ACC112 (cell line): ENCODE data around the gene INKA1.

Source experiments
- H2AFZ ChIP-seq: fragments of 200-600 bp; sonication (generic); one replicate; pipeline ENCODE4 v1.6.0; 2017; ENCODE audit warnings: antibody characterized with exemption, low read length; ENCODE audit not compliant: unreplicated experiment
- H3K27ac ChIP-seq: fragments of 200-600 bp; sonication (generic); 2 replicates; pipeline ENCODE4 v1.5.1; 2014; ENCODE audit warnings: low read depth, mild to moderate bottlenecking, antibody characterized with exemption, low read length, moderate library complexity
- H3K27me3 ChIP-seq: fragments of 200-600 bp; sonication (generic); 2 replicates; pipeline ENCODE4 v1.6.1; 2014; ENCODE audit warnings: mild to moderate bottlenecking, antibody characterized with exemption, low read length, moderate library complexity, mixed read lengths; ENCODE audit not compliant: insufficient read depth
- H3K36me3 ChIP-seq: fragments of 200-600 bp; sonication (generic); 2 replicates; pipeline ENCODE4 v1.6.1; 2016; ENCODE audit warnings: mild to moderate bottlenecking, antibody characterized with exemption, low read length, moderate library complexity, mixed read lengths; ENCODE audit not compliant: insufficient read depth
- H3K4me1 ChIP-seq: fragments of 200-600 bp; sonication (generic); one replicate; pipeline ENCODE4 v1.6.1; 2016; ENCODE audit warnings: low read length, mixed read lengths; ENCODE audit not compliant: insufficient read depth, unreplicated experiment, control insufficient read depth
- H3K4me3 ChIP-seq: fragments of 200-600 bp; sonication (generic); 2 replicates; pipeline ENCODE4 v1.5.1; 2014; ENCODE audit warnings: mild to moderate bottlenecking, low read depth, low read length
- H3K79me2 ChIP-seq: fragments of 200-600 bp; sonication (generic); one replicate; pipeline ENCODE4 v1.6.0; 2016; ENCODE audit warnings: low read length; ENCODE audit not compliant: control insufficient read depth, unreplicated experiment, insufficient read depth

INKA1 gene

DNA sequence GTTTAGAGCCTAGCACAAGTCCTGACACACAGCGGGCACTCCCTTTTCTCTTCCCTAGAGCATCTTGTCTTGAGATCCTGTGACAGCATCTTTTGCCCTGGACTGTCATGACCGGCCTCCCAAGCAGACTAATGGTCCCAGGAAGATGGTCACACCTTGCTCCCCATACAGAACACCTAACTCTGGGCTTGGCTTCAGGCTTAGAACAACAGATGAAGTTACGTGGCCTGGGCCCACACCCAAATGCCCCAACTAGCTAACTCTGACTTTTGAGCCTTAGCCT, 15.9 kb upstream of the INKA1 start:
- Histone ChIP-seq H3K79me2 (peaks cover 38% of the 10 kb centered on the region), H3K27ac (peak overlapping the region; percentile 73), H3K4me1 (peaks cover 11% of the 10 kb centered on the region), H3K27me3 (no peaks in the 10 kb centered on the region), H3K36me3 (no peaks in the 10 kb centered on the region), H2AFZ (peak overlapping the region; percentile 61), H3K4me3 (peak overlapping the region; percentile 86)

DNA sequence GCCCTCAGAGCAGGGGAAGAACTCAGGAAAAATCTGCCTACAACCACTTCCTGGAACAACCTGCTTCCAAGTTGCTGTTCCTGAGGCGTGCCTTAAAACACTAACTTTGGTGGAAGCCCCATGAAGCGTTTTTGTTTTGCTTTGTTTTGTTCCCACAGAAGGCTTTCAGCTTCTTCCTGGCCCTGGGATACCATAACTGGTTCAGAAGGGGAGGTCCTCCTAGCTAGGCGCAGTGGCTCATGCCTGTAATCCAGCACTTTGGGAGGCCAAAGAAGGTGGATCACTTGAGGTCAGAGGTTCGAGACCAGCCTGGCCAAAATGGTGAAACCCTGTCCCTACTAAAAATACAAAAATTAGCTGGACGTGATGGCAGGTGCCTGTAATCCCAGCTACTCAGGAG, 15.5 kb upstream of the INKA1 start:
- Histone ChIP-seq H3K79me2 (peaks cover 34% of the 10 kb centered on the region), H3K27ac (no peak overlapping the region), H3K27me3 (no peaks in the 10 kb centered on the region), H3K4me1 (peaks cover 11% of the 10 kb centered on the region), H3K4me3 (no peak overlapping the region), H3K36me3 (no peaks in the 10 kb centered on the region), H2AFZ (no peak overlapping the region)

DNA sequence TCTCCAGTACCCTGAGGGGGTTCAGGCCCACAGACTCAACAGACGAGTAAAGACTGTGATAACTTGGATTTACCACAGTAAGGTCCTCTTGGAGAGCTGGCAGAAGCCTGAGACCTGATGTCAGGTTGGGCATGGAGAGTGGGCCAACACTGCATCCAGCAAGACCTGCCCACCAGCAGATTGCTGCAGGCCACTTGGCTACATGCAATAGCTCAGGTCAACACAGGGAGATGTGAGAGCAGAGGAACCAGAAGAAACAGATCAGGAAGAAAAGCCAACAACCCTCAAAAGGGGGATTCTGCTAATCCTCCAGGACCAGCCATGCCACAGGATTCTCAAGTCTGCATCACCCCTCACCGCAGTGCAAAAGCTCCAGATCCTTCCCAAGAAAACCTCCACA, 15.0 kb upstream of the INKA1 start:
- Histone ChIP-seq H2AFZ (no peak overlapping the region), H3K27me3 (no peaks in the 10 kb centered on the region), H3K4me3 (no peak overlapping the region), H3K4me1 (peaks cover 11% of the 10 kb centered on the region), H3K36me3 (no peaks in the 10 kb centered on the region), H3K27ac (no peak overlapping the region), H3K79me2 (peaks cover 30% of the 10 kb centered on the region)

- Histone ChIP-seq H3K36me3 (no peaks in the 10 kb centered on the region), H3K4me1 (peaks cover 8% of the 10 kb centered on the region), H2AFZ (no peak overlapping the region), H3K4me3 (no peak overlapping the region), H3K27ac (no peak overlapping the region), H3K79me2 (peaks cover 4% of the 10 kb centered on the region), H3K27me3 (no peaks in the 10 kb centered on the region)
Observed at GRCh38 chr3:49790626-49791411, 12.2 kb upstream of the INKA1 start.

DNA sequence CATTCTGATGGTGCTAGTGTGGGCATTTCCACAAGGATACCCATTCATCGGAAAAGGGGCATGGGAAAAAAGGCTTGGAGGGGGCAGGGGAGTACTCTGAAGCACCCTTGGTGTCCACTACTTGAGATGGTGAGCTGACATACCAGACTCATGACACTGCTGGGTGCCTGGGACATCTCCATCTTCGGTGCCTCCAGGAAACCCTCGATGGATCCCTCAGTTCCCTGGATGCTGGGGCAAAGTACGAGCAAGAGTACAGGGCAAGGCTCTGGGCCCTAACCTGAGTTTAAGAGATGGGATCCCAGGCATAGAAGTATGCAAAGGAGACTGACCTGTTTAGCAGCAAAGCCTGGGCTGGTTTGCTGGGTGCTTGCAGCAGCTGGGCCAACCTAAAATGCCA, 11.5 kb upstream of the INKA1 start:
- Histone ChIP-seq H2AFZ (no peak overlapping the region), H3K4me3 (no peak overlapping the region), H3K27ac (no peak overlapping the region), H3K27me3 (no peaks in the 10 kb centered on the region), H3K36me3 (no peaks in the 10 kb centered on the region), H3K4me1 (peaks cover 8% of the 10 kb centered on the region), H3K79me2 (no peaks in the 10 kb centered on the region)

DNA sequence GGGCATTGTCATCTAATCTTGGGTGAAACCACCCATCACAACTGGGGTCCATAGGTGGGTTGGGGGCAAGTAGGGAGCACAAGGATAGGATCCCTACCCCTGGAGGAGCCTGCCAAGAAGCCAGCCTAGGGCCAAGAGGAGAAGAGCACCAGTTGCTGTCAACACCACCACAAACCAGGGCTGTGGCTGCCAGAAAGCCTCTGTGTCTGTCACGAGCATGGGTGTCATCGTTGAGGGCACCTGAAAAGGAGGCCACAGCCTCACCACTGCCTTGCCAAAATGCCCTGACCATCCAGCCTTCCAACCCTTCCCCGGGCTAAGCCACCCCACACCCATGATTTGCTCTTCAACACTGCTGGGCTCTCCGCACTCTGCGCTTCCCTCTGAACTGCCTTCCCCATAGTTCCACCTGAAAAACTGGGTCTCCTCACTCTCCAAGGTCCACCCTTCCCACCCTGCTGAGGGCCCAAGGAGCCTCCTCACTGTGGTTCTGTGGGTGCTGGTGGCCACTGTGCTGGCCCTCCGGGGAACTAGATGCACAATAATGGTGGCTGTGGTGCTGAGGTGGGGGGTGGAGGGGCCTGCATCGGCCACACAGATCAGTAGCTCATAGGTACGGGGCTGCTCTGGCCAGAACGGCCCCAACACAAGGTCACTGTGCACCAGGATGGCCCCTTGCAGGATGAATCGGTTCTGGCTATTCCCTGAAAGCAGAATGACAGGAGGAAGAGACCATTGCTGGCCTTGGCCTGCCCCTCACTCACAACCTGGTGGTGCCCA, 10.5 kb upstream of the INKA1 start:
- Histone ChIP-seq H3K27ac (no peak overlapping the region), H2AFZ (no peak overlapping the region), H3K27me3 (no peaks in the 10 kb centered on the region), H3K4me1 (no peaks in the 10 kb centered on the region), H3K4me3 (no peak overlapping the region), H3K36me3 (no peaks in the 10 kb centered on the region), H3K79me2 (no peaks in the 10 kb centered on the region)

GRCh38 chr3:49793486-49794085, 9.5 kb upstream of the INKA1 start:
- H3K27ac ChIP-seq, result no peak overlapping the region
- no peak overlapping the region for H2AFZ ChIP-seq
- no peaks in the 10 kb centered on the region for H3K79me2 ChIP-seq
- no peaks in the 10 kb centered on the region for H3K27me3 ChIP-seq
- H3K36me3 ChIP-seq, result no peaks in the 10 kb centered on the region
- no peaks in the 10 kb centered on the region for H3K4me1 ChIP-seq
- no peak overlapping the region for H3K4me3 ChIP-seq

GRCh38 chr3:49794431-49794830, 8.6 kb upstream of the INKA1 start:
- Histone ChIP-seq H3K36me3 (no peaks in the 10 kb centered on the region), H3K4me1 (peaks cover 6% of the 10 kb centered on the region), H3K27me3 (no peaks in the 10 kb centered on the region), H3K4me3 (no peak overlapping the region), H2AFZ (no peak overlapping the region), H3K79me2 (no peaks in the 10 kb centered on the region), H3K27ac (no peak overlapping the region)

DNA sequence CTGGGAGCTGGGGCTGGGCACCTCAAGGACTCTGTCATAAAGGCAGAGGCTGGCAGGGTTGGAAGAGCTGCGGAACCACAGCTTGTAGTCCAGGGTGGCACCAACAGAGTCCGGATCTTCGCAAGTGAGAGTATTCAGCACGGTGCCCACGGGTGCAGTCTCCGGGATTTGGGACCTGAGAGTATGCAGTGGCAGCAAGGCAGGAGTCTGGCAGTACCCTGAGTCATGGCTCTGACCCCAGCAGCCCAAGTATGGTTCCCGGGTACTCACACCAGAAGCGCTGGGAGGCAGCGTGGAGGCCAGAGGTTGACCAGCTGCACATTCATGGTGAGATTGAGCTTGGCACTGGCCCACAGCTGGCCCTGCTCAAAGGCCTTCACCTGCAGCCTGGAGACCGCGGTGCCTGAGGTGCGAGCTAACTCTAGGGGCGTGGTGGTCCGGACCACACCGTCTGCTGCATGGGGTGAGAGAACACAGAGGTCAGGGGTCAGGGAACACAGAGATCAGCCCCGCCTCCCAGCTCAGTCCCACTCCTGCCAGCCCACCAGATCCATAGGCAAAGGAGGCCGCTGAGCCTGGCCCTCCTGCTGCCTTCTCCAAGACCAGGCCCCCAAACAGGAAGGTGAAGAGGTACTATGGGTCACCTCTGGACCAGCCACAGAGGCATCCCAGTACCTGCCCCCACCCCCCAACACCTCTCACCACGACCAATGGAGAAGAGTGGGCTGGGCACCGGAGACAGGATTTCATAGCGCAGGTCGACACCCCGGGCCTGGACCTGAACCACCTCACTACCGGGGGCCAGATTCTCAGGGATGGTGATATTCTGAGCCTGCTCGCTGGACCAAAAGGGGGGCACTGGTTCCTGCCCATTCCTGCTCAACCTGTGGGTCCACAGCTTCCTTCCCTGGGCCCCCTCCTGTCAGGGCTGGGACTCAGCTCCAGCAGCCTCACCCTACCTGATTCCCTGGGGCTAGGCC, 7.8 kb upstream of the INKA1 start:
- no peaks in the 10 kb centered on the region for H3K27me3 ChIP-seq
- H2AFZ ChIP-seq, result no peak overlapping the region
- no peaks in the 10 kb centered on the region for H3K36me3 ChIP-seq
- no peak overlapping the region for H3K4me3 ChIP-seq
- no peak overlapping the region for H3K27ac ChIP-seq
- H3K79me2 ChIP-seq, result no peaks in the 10 kb centered on the region
- peaks cover 13% of the 10 kb centered on the region for H3K4me1 ChIP-seq

DNA sequence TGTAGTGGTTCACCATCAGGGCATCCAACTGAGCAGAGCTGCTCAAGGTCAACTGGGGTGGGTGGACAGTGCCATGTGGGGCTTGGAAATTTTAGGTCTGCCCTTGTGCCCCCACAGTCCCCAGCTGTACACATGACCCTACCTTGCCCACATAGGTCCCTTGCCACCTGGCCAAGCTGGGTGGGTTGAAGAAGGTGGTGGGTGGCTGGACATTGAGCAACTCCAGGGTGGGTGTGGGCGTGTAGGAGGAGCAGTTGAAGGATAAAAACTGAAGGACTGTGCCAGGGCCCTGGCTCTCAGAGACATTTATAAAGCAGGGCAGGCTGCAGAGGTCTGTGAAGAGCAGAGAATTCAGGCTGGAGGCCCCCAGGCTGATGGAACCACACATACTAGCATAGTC, 4.0 kb upstream of the INKA1 start:
- H3K79me2 ChIP-seq, result no peaks in the 10 kb centered on the region
- peak overlapping the region; percentile 54 for H3K27ac ChIP-seq
- no peak overlapping the region for H3K4me3 ChIP-seq
- no peak overlapping the region for H2AFZ ChIP-seq
- H3K27me3 ChIP-seq, result peaks cover 4% of the 10 kb centered on the region; the same call in 1 of the 2 replicates
- H3K36me3 ChIP-seq, result no peaks in the 10 kb centered on the region
- peaks cover 18% of the 10 kb centered on the region for H3K4me1 ChIP-seq
